HCT116 (cell line): ENCODE results near the gene FITM1. TPM values are rescaled to one million over a fixed set of nuclear protein-coding genes. Genes with fewer than 3 reads are reported as not detected.

Source experiments
- ATAC-seq: fragments of 200-7000 bp; cut with Tn5 transposase; 2 replicates; pipeline ENCODE4 v1.9.1; 2020; ENCODE audit warnings: mild to moderate bottlenecking, moderate library complexity
- BruUV-seq: library from RNA; stranded (reverse); fragments of 400-500 nt; replicated peaks from 2 replicates; lab custom pipeline; 2021; lab: Mats Ljungman, UMichigan
- CTCF ChIA-PET: fragments of 300-600 bp; sonication (Branson Sonifier 250); formaldehyde crosslinking; loops from one replicate; lab custom pipeline; 2021; ENCODE audit warnings: antibody characterized with exemption; lab: Charles Lee
- POLR2A ChIA-PET: fragments of 300-600, 350-600 bp; sonication (Branson Sonifier 250); formaldehyde crosslinking; loops from one replicate; lab custom pipeline; 2021; ENCODE audit warnings: antibody characterized with exemption; lab: Charles Lee
- RAD21 ChIA-PET, 2 experiments: fragments of 300-600 bp; sonication (Branson Sonifier 250); formaldehyde crosslinking; loops; one replicate each; lab custom pipeline; 2023; ENCODE audit warnings: low total read pairs in 2 of 2; ENCODE audit not compliant: uncharacterized antibody in 2 of 2, unreplicated experiment in 2 of 2, low non-redundant PET in 1 of 2; lab: Charles Lee
- DNase-seq: peaks from one replicate; pipeline ENCODE4 v3.0.0-alpha.2; 2010; ENCODE audit warnings: low read depth, low spot score
- H2AFZ ChIP-seq: fragments of 200-600 bp; shearing (Covaris generic), sonication (generic); 2 replicates; pipeline ENCODE4 v1.6.1; 2017; ENCODE audit warnings: low read depth, mixed run types, mixed read lengths, antibody characterized with exemption, low read length; ENCODE audit not compliant: poor library complexity, severe bottlenecking
- H3K27ac ChIP-seq: 2 replicates; pipeline ENCODE4 v1.5.1; 2012; ENCODE audit warnings: low read depth, low read length
- H3K27me3 ChIP-seq: fragments of 200-600 bp; sonication (generic); 2 replicates; pipeline ENCODE4 v1.6.1; 2016; ENCODE audit warnings: mixed run types, low read length, mixed read lengths; ENCODE audit not compliant: insufficient read depth
- H3K36me3 ChIP-seq, 2 experiments: fragments of 200-500 bp in 1 of 2; fragments of 200-600 bp in 1 of 2; sonication (Bioruptor generic) in 1 of 2; sonication (generic) in 1 of 2; 2 replicates each; pipeline versions ENCODE4 v1.5.1 to v1.6.1; 2014 to 2016; ENCODE audit warnings: low read length in 2 of 2, inconsistent platforms in 1 of 2, mixed read lengths in 1 of 2, mixed run types in 1 of 2; ENCODE audit not compliant: insufficient read depth in 2 of 2, control insufficient read depth in 1 of 2
- H3K4me1 ChIP-seq, 2 experiments: fragments of 200-600 bp in 1 of 2; sonication (generic) in 1 of 2; 2 replicates each; pipeline versions ENCODE4 v1.5.1 to v1.6.1; 2012 to 2017; ENCODE audit warnings: low read length in 2 of 2, inconsistent platforms in 1 of 2, mild to moderate bottlenecking in 1 of 2, mixed read lengths in 1 of 2, mixed run types in 1 of 2, moderate library complexity in 1 of 2; ENCODE audit not compliant: insufficient read depth in 2 of 2, control insufficient read depth in 1 of 2
- H3K4me2 ChIP-seq: fragments of 200-600 bp; sonication (generic); 2 replicates; pipeline ENCODE4 v1.6.1; 2017; ENCODE audit warnings: mixed run types, low read length, mixed read lengths
- H3K4me3 ChIP-seq, 2 experiments: fragments of 200-600 bp in 1 of 2; sonication (generic) in 1 of 2; replicated peaks in 1 of 2; 2 replicates each; pipeline ENCODE4 v1.5.1; 2011 to 2016; ENCODE audit warnings: low read length in 2 of 2, control low read depth in 1 of 2, low read depth in 1 of 2, mild to moderate bottlenecking in 1 of 2, mixed read lengths in 1 of 2, mixed run types in 1 of 2
- H3K79me2 ChIP-seq: fragments of 200-600 bp; sonication (generic); 2 replicates; pipeline ENCODE4 v1.6.1; 2017; ENCODE audit warnings: mild to moderate bottlenecking, mixed run types, low read length, moderate library complexity, mixed read lengths; ENCODE audit not compliant: insufficient read depth
- H3K9ac ChIP-seq: fragments of 200-600 bp; sonication (generic); 2 replicates; pipeline ENCODE4 v1.6.1; 2016; ENCODE audit warnings: low read length, mixed read lengths
- H3K9me2 ChIP-seq: fragments of 200-600 bp; sonication (generic), shearing (Covaris generic); 2 replicates; pipeline ENCODE4 v1.6.1; 2017; ENCODE audit warnings: mixed run types, mild to moderate bottlenecking, moderate library complexity; ENCODE audit not compliant: insufficient read depth
- H3K9me3 ChIP-seq, 2 experiments: fragments of 200-500 bp in 1 of 2; fragments of 200-600 bp in 1 of 2; sonication (Bioruptor generic) in 1 of 2; sonication (generic) in 1 of 2; 2 replicates each; pipeline ENCODE4 v1.6.1; 2014 to 2017; ENCODE audit warnings: low read length in 2 of 2, mixed read lengths in 2 of 2, inconsistent platforms in 1 of 2, low read depth in 1 of 2, mild to moderate bottlenecking in 1 of 2, mixed run types in 1 of 2, moderate library complexity in 1 of 2; ENCODE audit not compliant: control insufficient read depth in 1 of 2, insufficient read depth in 1 of 2
- H4K20me1 ChIP-seq: fragments of 200-600 bp; sonication (generic), shearing (Covaris generic); 2 replicates; pipeline ENCODE4 v1.6.1; 2017; ENCODE audit warnings: mixed run types, mild to moderate bottlenecking, moderate library complexity; ENCODE audit not compliant: insufficient read depth
- CBX3 ChIP-seq: IDR thresholded peaks from 2 replicates; pipeline ENCODE4 v1.6.1; 2012; ENCODE audit warnings: low read depth
- CEBPB ChIP-seq: IDR thresholded peaks from 2 replicates; pipeline ENCODE4 v1.6.1; 2012; ENCODE audit warnings: low read depth
- CTCF ChIP-seq, 3 experiments: fragments of 200-600 bp in 1 of 3; sonication (generic) in 1 of 3; IDR thresholded peaks in 2 of 3; conservative IDR thresholded peaks in 1 of 3; 2 replicates each; pipeline ENCODE4 v1.5.1; 2012 to 2017; ENCODE audit warnings: low read depth in 2 of 3, low read length in 2 of 3, antibody characterized with exemption in 1 of 3, borderline replicate concordance in 1 of 3, control low read depth in 1 of 3, mild to moderate bottlenecking in 1 of 3, mixed read lengths in 1 of 3, mixed run types in 1 of 3, moderate library complexity in 1 of 3; ENCODE audit not compliant: insufficient read depth in 1 of 3
- ELF1 ChIP-seq: IDR thresholded peaks from 2 replicates; pipeline ENCODE4 v1.6.1; 2012; ENCODE audit warnings: low read depth, borderline replicate concordance
- MAX ChIP-seq: IDR thresholded peaks from 2 replicates; pipeline ENCODE4 v1.6.1; 2012
- POLR2A ChIP-seq: IDR thresholded peaks from 2 replicates; pipeline ENCODE4 v1.7.0; 2011; ENCODE audit warnings: borderline replicate concordance; ENCODE audit not compliant: insufficient read depth, insufficient read length; ENCODE audit errors: extremely low read depth
- POLR2AphosphoS5 ChIP-seq: IDR thresholded peaks from 2 replicates; pipeline ENCODE4 v1.6.1; 2011; ENCODE audit warnings: mild to moderate bottlenecking, low read depth, low read length, moderate library complexity
- RAD21 ChIP-seq: IDR thresholded peaks from 2 replicates; pipeline ENCODE4 v1.6.1; 2012; ENCODE audit warnings: low read depth, mild to moderate bottlenecking
- SIN3A ChIP-seq: IDR thresholded peaks from 2 replicates; pipeline ENCODE4 v1.6.1; 2012; ENCODE audit warnings: low read depth
- SP1 ChIP-seq: IDR thresholded peaks from 2 replicates; pipeline ENCODE4 v1.6.1; 2012; ENCODE audit warnings: low read depth
- TCF7L2 ChIP-seq: IDR thresholded peaks from 2 replicates; pipeline ENCODE4 v1.7.0; 2011; ENCODE audit warnings: borderline replicate concordance, inconsistent platforms; ENCODE audit not compliant: insufficient read depth, insufficient read length; ENCODE audit errors: extremely low read depth
- YY1 ChIP-seq: IDR thresholded peaks from 2 replicates; pipeline ENCODE4 v1.6.1; 2011; ENCODE audit warnings: low read length, low read depth, moderate library complexity, mild to moderate bottlenecking; ENCODE audit not compliant: insufficient replicate concordance; ENCODE audit errors: extremely low read depth
- intact Hi-C: fragments of 100-400 bp; cut with micrococcal nuclease; formaldehyde crosslinking; loops from 2 replicates; pipeline ENCODE4 v1.10.0; 2022
- total RNA-seq: library from RNA; stranded (reverse); gene quantifications from one replicate; pipeline ENCODE4 v1.2.1, GENCODE V29; 2021; ENCODE audit not compliant: unreplicated experiment

The FITM1 gene
- total RNA-seq, 1 experiment from 2014 or later, result 0.81 TPM

GRCh38 chr14:24160850-24161804, 30.7 kb downstream of the FITM1 start, which contains the start of gene IRF9:
Gene IRF9 (plus strand): TSS chr14:24161265. CDS start chr14:24162145, 880 bp downstream.
- H3K27ac ChIP-seq, result peak within 1 kb of the TSS; percentile 84

More at GRCh38 chr14:24160850-24161804, 30.7 kb downstream of the FITM1 start, which contains the start of gene IRF9:
- Histone ChIP-seq H3K9me3 (no peaks in the 10 kb centered on the region), H3K9ac (peak within 1 kb of the TSS; percentile 61), H3K9me2 (no peaks in the 10 kb centered on the region), H3K79me2 (no peaks in the 10 kb centered on the region), H4K20me1 (no peaks in the 10 kb centered on the region), H3K27me3 (no peaks in the 10 kb centered on the region), H3K36me3 (peaks cover 21 to 37% of the 10 kb centered on the region in 2 experiments; a peak in 3 of 4 replicates), H3K4me3 (peak within 1 kb of the TSS; percentile 58 to 60), H3K4me1 (peaks cover 15 to 21% of the 10 kb centered on the region in 2 experiments), H2AFZ (no peak within 1 kb of the TSS), H3K4me2 (peak within 1 kb of the TSS; percentile 87)
- intact Hi-C loops, result loop anchor here (1.0 to 2.0 kb wide), 2 partner anchors 46 to 103 kb away; partner anchors contain the start of genes DCAF11 and NRL
- ChIA-PET RAD21 (interaction anchor here in 1 of 2 experiments (1.0 kb wide), 1 partner anchor 14 kb away, joined by 3 read pairs; the partner anchor contains the start of genes PSME2 and RNF31), CTCF (interaction anchor here (0.6 to 3.2 kb wide), 22 partner anchors 8 to 137 kb away, joined by 3 to 20 read pairs (median 4); partner anchors contain the start of genes CHMP4A, DCAF11, EMC9 and IPO4), POLR2A (interaction anchor here (1.0 to 3.1 kb wide), 13 partner anchors 14 to 103 kb away, joined by 3 to 18 read pairs (median 4); partner anchors contain the start of genes CHMP4A, DCAF11, EMC9 and NRL)
- ATAC-seq (peak; percentile 95), DNase-seq (peak; percentile 89)
- TF ChIP-seq ELF1 (no peak), POLR2AphosphoS5 (peak; percentile 88), YY1 (no peak), MAX (peak; percentile 86), POLR2A (peak; percentile 53), CEBPB (no peak), RAD21 (peak; percentile 85), CTCF (IDR thresholded peaks at IDR 0.05 in 2 of 3, conservative IDR thresholded peaks at IDR 0.05 in 1 of 3; ENCODE audit: borderline replicate concordance in 1 of 3, insufficient read depth in 1 of 3, low read depth in 2 of 3, low read length in 2 of 3) (peak; percentile 77 to 94 (median 87)), SP1 (peak; percentile 72; the same call in 1 of the 2 replicates), CBX3 (0 out of 2 replicates have a peak, but pooled peaks have one; percentile 56), SIN3A (peak; percentile 41; the same call in 1 of the 2 replicates), TCF7L2 (peak; percentile 60)
- no TSS peak for BruUV-seq
